NCI-H748 (cell line): Measurements from ENCODE around the gene BDH1.

Source experiments
- DNase-seq: peaks from one replicate; lab custom pipeline; 2025; ENCODE audit not compliant: unreplicated experiment; lab: John Stamatoyannopoulos, UW

The BDH1 gene

DNA sequence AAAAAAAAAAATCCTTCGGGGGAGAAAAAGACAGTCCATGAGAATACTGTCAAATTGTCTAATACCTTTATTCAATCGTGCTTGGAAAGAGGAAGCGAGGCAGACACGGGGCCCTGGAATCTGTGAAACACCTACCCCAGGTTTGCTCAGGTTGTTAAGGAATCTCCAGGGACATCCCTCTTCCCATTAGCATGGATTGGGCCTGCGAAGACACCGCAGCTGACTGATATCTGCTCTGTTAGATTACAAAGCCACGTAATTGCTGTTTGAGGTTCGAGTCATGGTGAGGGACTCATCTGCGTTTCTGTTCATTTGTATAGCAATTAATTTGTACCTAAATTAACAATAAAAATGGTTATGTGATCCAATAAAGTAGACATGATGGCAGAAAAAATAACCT is 91.0 kb downstream of the BDH1 start:
- DNase-seq: no peak

- no peak for DNase-seq
Measured at GRCh38 chr3:197463279-197463678, 92.5 kb downstream of the BDH1 start.

- DNase-seq: no peak
Measured at GRCh38 chr3:197462808-197463207, 93.0 kb downstream of the BDH1 start.

- DNase-seq: no peak
Measured at GRCh38 chr3:197460639-197461038, 95.1 kb downstream of the BDH1 start.

DNA sequence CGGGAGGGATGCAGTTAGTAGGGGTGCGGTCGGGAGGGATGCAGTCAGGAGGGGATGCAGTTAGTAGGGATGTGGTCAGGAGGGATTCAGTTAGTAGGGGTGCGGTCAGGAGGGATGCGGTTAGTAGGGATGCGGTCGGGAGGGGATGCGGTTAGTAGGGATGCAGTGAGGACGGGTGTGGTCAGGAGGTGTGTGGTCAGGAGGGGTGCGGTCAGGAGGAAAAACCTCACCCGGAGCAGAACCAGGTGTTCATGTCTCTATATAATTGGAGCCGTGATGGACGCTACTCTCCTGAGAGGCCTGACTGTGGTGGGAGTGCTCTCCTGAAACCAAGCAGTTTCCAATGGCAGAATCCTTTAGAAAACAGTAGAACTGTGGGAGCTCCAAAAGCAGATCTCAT is 95.8 kb downstream of the BDH1 start:
- no peak for DNase-seq
